GM12892 (cell line): ENCODE results near the gene ACVR1.

ENCODE experiments used
- POLR2A ChIP-seq: IDR thresholded peaks from 2 replicates; pipeline ENCODE4 v1.6.1; 2011; ENCODE audit warnings: low read depth, low read length, control low read depth
- POLR2AphosphoS5 ChIP-seq: IDR thresholded peaks from 2 replicates; pipeline ENCODE4 v1.6.1; 2011; ENCODE audit warnings: low read depth, low read length, control low read depth

GRCh38 chr2:157867703-157868102 is 8.4 kb downstream of the ACVR1 start:
- TF ChIP-seq POLR2AphosphoS5 (no peak), POLR2A (no peak)
